Measurements from ENCODE around the gene TNS2.
A peak's percentile ranks its signal among the peaks of the same experiment; 100 is the strongest.

Gene TNS2

DNA sequence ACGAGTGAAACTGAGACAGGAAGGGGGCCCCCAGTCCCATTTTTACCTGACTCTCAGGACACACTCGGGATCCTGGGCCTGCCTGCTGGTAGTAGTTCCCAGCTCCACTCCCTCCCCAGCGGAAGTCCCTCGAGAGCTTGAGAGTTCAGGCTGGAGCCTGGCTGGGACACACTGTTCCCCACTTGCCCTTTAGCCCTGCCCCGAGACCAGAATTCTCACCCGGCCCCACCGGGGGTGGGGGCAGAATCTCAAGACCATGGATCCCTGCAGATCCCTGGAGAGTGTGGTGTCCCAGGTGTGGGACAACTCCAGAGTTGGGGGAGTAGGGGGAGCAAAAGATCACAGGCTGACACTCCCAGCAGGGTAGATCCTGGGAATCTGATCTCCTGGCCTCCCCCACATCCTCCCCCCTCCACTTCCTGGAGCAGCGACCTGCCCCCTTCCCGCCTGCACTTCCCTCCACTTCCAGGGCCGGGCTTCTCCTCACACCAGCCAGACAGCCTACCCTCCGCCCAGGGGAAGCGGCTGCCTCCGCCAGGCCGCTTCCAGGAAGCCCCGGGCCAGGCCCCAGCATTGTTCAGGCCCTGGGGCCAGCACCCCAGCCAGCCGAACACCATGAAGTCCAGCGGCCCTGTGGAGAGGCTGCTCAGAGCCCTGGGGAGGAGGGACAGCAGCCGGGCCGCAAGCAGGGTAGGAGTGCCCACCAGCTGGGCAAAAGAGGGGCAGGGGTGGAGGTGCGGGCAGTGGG, at the start of gene TNS2:
Gene TNS2 (plus strand): TSS at position 495 of the 748 bp plus-strand sequence. CDS start 121 bp downstream, at position 616.
- peak within 1 kb of the TSS; percentile 10 for H3K4me3 ChIP-seq (ENCODE audit: low read length)
- no peak for TF ChIP-seq CTCF (IDR thresholded peaks at IDR 0.05; ENCODE audit: insufficient read depth, low read depth, low read length, missing control alignments)
- DNase-seq (ENCODE audit: low read depth) = peak; percentile 39

- DNase-seq (ENCODE audit: low read depth) = peak; percentile 53
Observed at GRCh38 chr12:53004178-53004577, 45.7 kb upstream of the TNS2 start.

GRCh38 chr12:53004582-53004981, 45.3 kb upstream of the TNS2 start:
- no peak for TF ChIP-seq CTCF (IDR thresholded peaks at IDR 0.05; ENCODE audit: insufficient read depth, low read depth, low read length, missing control alignments)
- peak; percentile 15 for DNase-seq (ENCODE audit: low read depth)
- H3K4me3 ChIP-seq (ENCODE audit: low read length) = no peak overlapping the region

More at GRCh38 chr12:53004178-53004577, 45.7 kb upstream of the TNS2 start:
- no peak overlapping the region for H3K4me3 ChIP-seq (ENCODE audit: low read length)
- no peak for TF ChIP-seq CTCF (IDR thresholded peaks at IDR 0.05; ENCODE audit: insufficient read depth, low read depth, low read length, missing control alignments)

- no peak for TF ChIP-seq CTCF (IDR thresholded peaks at IDR 0.05; ENCODE audit: insufficient read depth, low read depth, low read length, missing control alignments)
- no peak for DNase-seq (ENCODE audit: low read depth)
- peak overlapping the region; percentile 78 for H3K4me3 ChIP-seq (ENCODE audit: low read length)
Observed at GRCh38 chr12:53005215-53005985, 44.5 kb upstream of the TNS2 start.

GRCh38 chr12:53005986-53006809, 43.7 kb upstream of the TNS2 start, which contains the start of gene EIF4B:
Gene EIF4B (plus strand): TSS chr12:53006456. CDS start chr12:53006484, 28 bp downstream.
- peak within 1 kb of the TSS; percentile 100 for H3K4me3 ChIP-seq (ENCODE audit: low read length)
- TF ChIP-seq CTCF (IDR thresholded peaks at IDR 0.05; ENCODE audit: insufficient read depth, low read depth, low read length, missing control alignments) = no peak
- peak; percentile 100 for DNase-seq (ENCODE audit: low read depth)

GRCh38 chr12:53006810-53007309, 43.0 kb upstream of the TNS2 start:
- peak; percentile 65 for DNase-seq (ENCODE audit: low read depth)
- H3K4me3 ChIP-seq (ENCODE audit: low read length) = peak overlapping the region; percentile 100
- TF ChIP-seq CTCF (IDR thresholded peaks at IDR 0.05; ENCODE audit: insufficient read depth, low read depth, low read length, missing control alignments) = no peak
